Measurements from ENCODE around the gene PRSS33.

DNA sequence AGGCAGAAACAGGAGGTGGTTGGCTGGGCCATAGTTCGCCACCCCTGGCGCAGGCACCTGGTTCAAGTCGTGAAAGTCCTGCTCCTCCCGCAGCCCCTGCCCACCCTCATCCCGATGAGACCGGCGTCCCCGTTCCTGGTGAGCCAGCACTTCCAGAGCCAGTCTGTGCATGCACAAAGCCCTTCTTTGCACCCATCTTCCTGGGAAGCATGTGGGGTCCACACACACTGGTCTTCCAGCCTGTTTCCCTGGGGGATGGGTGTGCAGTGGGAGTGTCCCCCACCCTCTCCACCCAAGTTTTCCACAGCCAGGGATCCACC is 41.1 kb upstream of the PRSS33 start:
- TF ChIP-seq CTCF (IDR thresholded peaks at IDR 0.05) (no peak), POLR2A (IDR thresholded peaks at IDR 0.05) (no peak), POLR2AphosphoS5 (IDR thresholded peaks at IDR 0.05) (no peak), EP300 (IDR thresholded peaks at IDR 0.05) (no peak)

All from gastroesophageal sphincter (tissue), 3 donors.